CD4-positive, alpha-beta T cell treated with Interleukin-1 beta for 1 hour (primary cell): ENCODE results near the gene OR52A5.
"Not testable (repeated sequence)": the region's sequence is repeated elsewhere in the genome, so short reads cannot be mapped to it uniquely, and the experiment has no call there.

Experiments
- DNase-seq, 2 donors: peaks; one replicate each; pipeline ENCODE4 v3.0.0-alpha.2; 2020 to 2022

The OR52A5 gene

GRCh38 chr11:5137996-5138395, at the start of gene OR52A5:
Gene OR52A5, minus strand, starts transcription at chr11:5138356. Its CDS starts 5,714 bp downstream, at chr11:5132642.
- no peak for DNase-seq

GRCh38 chr11:5178046-5178837, 40.1 kb upstream of the OR52A5 start:
- DNase-seq: no peak

- no peak for DNase-seq
Measured at GRCh38 chr11:5174934-5175333, 36.8 kb upstream of the OR52A5 start.

- no peak for DNase-seq
Measured at GRCh38 chr11:5171856-5172255, 33.7 kb upstream of the OR52A5 start.

- DNase-seq: not testable (repeated sequence)
Measured at GRCh38 chr11:5165898-5166297, 27.7 kb upstream of the OR52A5 start.

- not testable (repeated sequence) for DNase-seq
Measured at GRCh38 chr11:5164807-5165206, 26.7 kb upstream of the OR52A5 start.

GRCh38 chr11:5161045-5161444, 22.9 kb upstream of the OR52A5 start:
- not testable (repeated sequence) for DNase-seq

- DNase-seq: not testable (repeated sequence)
Measured at GRCh38 chr11:5160217-5160616, 22.1 kb upstream of the OR52A5 start.

- no peak for DNase-seq
Measured at GRCh38 chr11:5159806-5160205, 21.6 kb upstream of the OR52A5 start.

GRCh38 chr11:5154657-5155056, 16.5 kb upstream of the OR52A5 start, which contains the start of gene OR52A1:
Gene OR52A1, minus strand, starts transcription at chr11:5154757. Its CDS starts 2,388 bp downstream, at chr11:5152369.
- no peak for DNase-seq

GRCh38 chr11:5153574-5154431, 15.6 kb upstream of the OR52A5 start:
- DNase-seq: no peak

- DNase-seq: no peak
Measured at GRCh38 chr11:5151713-5152153, 13.6 kb upstream of the OR52A5 start.

GRCh38 chr11:5144206-5144605, 6.0 kb upstream of the OR52A5 start:
- not testable (repeated sequence) for DNase-seq

- DNase-seq: no peak
Measured at GRCh38 chr11:5137014-5137413, 1.1 kb downstream of the OR52A5 start.

GRCh38 chr11:5136261-5136660, 1.9 kb downstream of the OR52A5 start:
- no peak for DNase-seq

GRCh38 chr11:5131584-5132335, 6.4 kb downstream of the OR52A5 start:
- no peak for DNase-seq

GRCh38 chr11:5129457-5129877, 8.7 kb downstream of the OR52A5 start:
- DNase-seq: no peak

GRCh38 chr11:5124891-5125620, 13.1 kb downstream of the OR52A5 start:
- no peak for DNase-seq

- DNase-seq: peak; percentile 27 to 42
Measured at GRCh38 chr11:5123802-5124521, 14.2 kb downstream of the OR52A5 start.

GRCh38 chr11:5118893-5119292, 19.3 kb downstream of the OR52A5 start:
- no peak for DNase-seq

GRCh38 chr11:5117588-5117987, 20.6 kb downstream of the OR52A5 start:
- no peak for DNase-seq
